Measurements from ENCODE around the gene MDM2. TPM values are rescaled to one million over a fixed set of nuclear protein-coding genes. Genes with fewer than 3 reads are reported as not detected.
"Not testable (repeated sequence)": the region's sequence is repeated elsewhere in the genome, so short reads cannot be mapped to it uniquely, and the experiment has no call there.

The MDM2 gene
- total and polyA plus RNA-seq, 9 of the 15 experiments (the other 6 are each of a cell fraction or from before 2014, with no cell fraction given), result 13.6 to 100 (median 49.0) TPM

- TF ChIP-seq ZNF280B (CRISPR knock-in tag; IDR thresholded peaks at IDR 0.05) (no peak), ZNF3 (CRISPR knock-in tag; IDR thresholded peaks at IDR 0.05) (no peak), SMAD2 (IDR thresholded peaks at IDR 0.05; ENCODE audit: low read depth, low read length) (no peak), ZNF740 (CRISPR knock-in tag; IDR thresholded peaks at IDR 0.05) (no peak), ZNF740 (tag; IDR thresholded peaks at IDR 0.05) (no peak), GATAD2A (IDR thresholded peaks at IDR 0.05) (no peak), BHLHE40 (IDR thresholded peaks at IDR 0.05; ENCODE audit: low read length) (no peak), ZNF197 (CRISPR knock-in tag; IDR thresholded peaks at IDR 0.05; ENCODE audit: low read depth) (no peak)
- TF ChIP-seq, protein P1, sequence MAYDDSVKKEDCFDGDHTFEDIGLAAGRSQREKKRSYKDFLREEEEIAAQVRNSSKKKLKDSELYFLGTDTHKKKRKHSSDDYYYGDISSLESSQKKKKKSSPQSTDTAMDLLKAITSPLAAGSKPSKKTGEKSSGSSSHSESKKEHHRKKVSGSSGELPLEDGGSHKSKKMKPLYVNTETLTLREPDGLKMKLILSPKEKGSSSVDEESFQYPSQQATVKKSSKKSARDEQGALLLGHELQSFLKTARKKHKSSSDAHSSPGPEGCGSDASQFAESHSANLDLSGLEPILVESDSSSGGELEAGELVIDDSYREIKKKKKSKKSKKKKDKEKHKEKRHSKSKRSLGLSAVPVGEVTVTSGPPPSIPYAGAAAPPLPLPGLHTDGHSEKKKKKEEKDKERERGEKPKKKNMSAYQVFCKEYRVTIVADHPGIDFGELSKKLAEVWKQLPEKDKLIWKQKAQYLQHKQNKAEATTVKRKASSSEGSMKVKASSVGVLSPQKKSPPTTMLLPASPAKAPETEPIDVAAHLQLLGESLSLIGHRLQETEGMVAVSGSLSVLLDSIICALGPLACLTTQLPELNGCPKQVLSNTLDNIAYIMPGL (CRISPR knock-in tag; IDR thresholded peaks at IDR 0.05), result no peak
Measured at GRCh38 chr12:68839183-68840147, 31.5 kb downstream of the MDM2 start (continued).

DNA sequence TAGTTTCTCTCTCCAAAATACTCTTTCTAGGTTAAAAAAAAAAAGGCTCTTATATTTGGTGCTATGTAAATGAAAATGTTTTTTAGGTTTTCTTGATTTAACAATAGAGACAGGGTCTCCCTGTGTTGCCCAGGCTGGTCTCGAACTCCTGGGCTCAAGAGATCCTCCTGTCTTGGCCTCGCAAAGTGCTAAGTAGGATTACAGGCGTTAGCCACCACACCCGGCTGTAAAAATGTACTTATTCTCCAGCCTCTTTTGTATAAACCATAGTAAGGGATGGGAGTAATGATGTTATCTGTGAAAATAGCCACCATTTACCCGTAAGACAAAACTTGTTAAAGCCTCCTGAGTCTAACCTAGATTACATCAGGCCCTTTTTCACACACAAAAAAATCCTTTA lies 33.2 kb downstream of the MDM2 start:
- WGBS (ENCODE audit: insufficient coverage, low coverage, missing lambda C conversion rate), result 89% methylated on average over 5 of the region's 5 CpGs
- FAIRE-seq; intact Hi-C loops (cut with micrococcal nuclease): not testable (repeated sequence)

More for the DNA sequence above, 33.2 kb downstream of the MDM2 start:
- H2AFZ ChIP-seq (ENCODE audit: low read depth, low read length); H3K4me3 ChIP-seq; ATAC-seq; in situ Hi-C loops (cut with MboI); H3K4me2 ChIP-seq (ENCODE audit: insufficient read depth, low read length); H3K27ac ChIP-seq (ENCODE audit: extremely low read depth, low read depth, low read length); DNase-seq (ENCODE audit: extremely low read depth in 1 of 4, low spot score in 3 of 4); H3K9me3 ChIP-seq (replicated peaks; ENCODE audit: control insufficient read depth, insufficient read depth, low read depth, low read length); H3K9me1 ChIP-seq (ENCODE audit: control insufficient read depth, insufficient read depth, low read length); H3K4me1 ChIP-seq (replicated peaks in 1 of 2; ENCODE audit: control insufficient read depth in 2 of 2, insufficient read depth in 2 of 2, low read length in 2 of 2); CTCF ChIA-PET (ENCODE audit: low intra/inter-chr PET ratio); H3K27me3 ChIP-seq (ENCODE audit: control insufficient read depth in 2 of 2, insufficient read depth in 2 of 2, low read length in 2 of 2); H3K9ac ChIP-seq (ENCODE audit: insufficient read depth in 1 of 2, low read depth in 2 of 2, low read length in 2 of 2); POLR2A ChIA-PET; H4K20me1 ChIP-seq (replicated peaks; ENCODE audit: control insufficient read depth, insufficient read depth, low read length); H3K79me2 ChIP-seq (ENCODE audit: control insufficient read depth, insufficient read depth, low read length): not testable (repeated sequence)
- peaks cover 75% of the 10 kb centered on the region for H3K36me3 ChIP-seq (ENCODE audit: control insufficient read depth, insufficient read depth, low read length)
- TSS peak; percentile 12 for BruUV-seq (replicated peaks)

Data from K562 (cell line).